CD1c-positive myeloid dendritic cell (primary cell): Measurements from ENCODE around the gene MAPKAP1.
A peak's percentile ranks its signal among the peaks of the same experiment; 100 is the strongest.
"Not testable (repeated sequence)": the region's sequence is repeated elsewhere in the genome, so short reads cannot be mapped to it uniquely, and the experiment has no call there.

Source experiments
- DNase-seq: peaks from one replicate; pipeline ENCODE4 v3.0.0-alpha.2; 2016; ENCODE audit errors: extremely low spot score

Gene MAPKAP1

DNA sequence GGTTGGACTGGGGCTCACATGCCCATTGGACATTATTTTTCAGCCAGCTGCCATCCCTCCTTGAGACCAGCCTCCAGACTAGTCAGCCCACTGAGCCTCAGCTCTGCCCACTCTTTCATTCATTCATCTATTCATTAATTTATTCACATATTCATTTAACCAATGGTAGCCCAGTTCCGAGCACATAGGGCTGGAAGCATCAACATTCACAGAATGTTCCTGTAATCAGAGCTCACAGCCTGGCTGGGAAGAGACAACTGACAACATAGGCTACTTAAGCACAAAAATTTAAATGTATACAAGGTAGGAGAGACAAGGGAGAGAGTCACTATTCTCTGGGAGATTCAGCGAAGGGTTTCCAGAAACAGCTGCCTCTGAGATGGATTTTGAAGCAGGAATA lies 23.2 kb upstream of the MAPKAP1 start:
- no peak for DNase-seq

DNA sequence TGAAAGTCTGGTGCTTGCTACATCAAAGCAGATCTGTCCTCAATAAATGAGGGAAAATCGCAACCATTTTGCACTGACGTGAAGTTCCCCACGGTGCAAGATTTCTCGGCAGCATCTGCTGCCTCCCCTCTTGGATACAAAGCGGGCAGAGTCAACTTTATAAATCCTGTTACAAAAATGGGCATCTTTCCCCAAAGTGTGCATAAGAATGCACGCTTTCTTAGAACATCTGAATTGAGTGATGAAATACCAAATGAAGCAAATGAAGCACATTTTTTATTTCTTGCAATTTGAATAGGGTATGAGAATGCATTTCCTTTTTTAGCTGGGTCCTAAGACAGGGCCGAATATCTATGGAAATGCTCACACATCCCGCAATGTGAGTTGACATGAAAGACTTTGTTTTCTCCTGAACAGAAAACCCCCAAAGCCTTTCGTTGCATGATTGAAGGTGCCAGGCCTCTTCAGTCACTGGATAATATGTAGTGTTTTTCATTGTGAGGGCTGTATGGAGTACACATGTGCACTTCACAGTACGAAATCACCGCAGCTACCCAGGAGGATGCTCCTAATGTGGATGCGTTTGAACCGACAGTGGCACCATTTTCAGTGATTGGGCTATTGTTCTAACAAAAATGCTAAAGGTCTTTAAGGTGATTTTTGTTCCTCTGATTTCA lies 19.6 kb upstream of the MAPKAP1 start:
- no peak for DNase-seq

DNA sequence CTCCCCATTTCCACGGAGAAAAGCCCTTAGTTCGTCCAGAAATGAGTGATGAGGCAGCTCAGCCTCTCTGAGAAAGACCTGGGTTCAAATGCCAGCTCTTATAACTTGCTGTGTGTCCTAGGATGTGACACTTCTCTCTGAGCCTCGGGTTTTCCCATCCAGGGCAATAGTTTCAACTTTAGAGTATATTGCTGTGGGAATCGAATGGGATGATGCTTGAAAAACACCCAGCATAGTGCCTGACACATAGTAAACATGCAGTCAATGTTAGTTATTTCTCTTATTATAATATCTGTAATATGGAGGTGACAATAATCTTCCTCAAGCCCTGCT lies 430 bp upstream of the MAPKAP1 start:
- no peak for DNase-seq

DNA sequence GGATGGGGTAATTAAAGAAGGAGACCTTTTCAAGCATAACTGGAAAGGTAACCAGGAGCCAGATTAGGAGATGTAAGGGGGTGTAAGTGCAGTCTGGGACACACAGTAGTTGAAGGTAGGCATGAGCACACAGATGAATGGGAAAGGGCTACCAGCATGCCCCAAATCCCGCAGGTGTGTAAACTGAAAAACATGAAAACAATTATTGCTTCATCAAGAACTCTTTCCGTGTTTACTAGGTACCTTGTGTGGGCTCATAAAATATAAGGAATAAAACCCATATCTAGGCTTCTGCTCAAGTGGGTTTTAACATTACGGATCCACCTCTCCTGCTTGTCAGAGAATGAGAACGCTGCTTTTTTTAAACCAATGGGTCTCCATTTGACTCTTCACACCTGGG lies 1.1 kb downstream of the MAPKAP1 start:
- DNase-seq = no peak

DNA sequence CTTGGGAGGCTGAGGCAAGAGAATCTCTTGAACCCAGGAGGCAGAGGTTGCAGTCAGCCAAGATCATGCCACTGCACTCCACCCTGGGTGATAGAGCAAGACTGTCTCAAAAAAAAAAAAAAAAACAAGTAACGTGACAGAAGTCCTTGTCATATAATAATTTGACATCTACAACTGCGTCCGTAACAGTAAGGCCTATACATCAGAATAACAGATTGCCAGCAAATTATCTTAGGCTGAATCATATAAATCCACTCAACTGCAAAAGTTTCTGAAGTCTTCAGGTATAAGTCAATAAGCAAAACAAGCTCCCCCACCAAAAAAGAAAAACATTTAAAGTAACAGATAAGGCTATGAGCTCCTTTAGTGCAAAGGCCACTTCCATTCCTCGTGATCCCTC lies 3.3 kb downstream of the MAPKAP1 start:
- DNase-seq = no peak

DNA sequence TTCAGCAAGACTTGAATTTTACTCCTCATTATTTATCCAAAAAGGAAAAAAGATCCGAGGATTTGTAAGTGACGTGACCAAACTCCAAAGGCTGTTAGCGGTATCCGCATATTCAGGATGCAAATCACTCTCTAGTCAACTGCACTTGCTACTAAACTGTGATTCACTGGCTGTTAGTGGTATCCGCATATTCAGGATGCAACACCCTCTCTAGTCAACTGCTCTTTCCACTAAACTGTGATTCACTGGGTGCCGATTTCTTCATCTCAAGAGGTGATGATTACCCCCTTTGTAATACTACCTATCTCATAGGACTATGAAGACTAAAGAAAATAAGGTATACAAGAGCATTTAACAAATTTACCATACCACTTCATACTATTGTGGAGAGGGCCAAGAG lies 5.7 kb downstream of the MAPKAP1 start:
- DNase-seq = no peak

DNA sequence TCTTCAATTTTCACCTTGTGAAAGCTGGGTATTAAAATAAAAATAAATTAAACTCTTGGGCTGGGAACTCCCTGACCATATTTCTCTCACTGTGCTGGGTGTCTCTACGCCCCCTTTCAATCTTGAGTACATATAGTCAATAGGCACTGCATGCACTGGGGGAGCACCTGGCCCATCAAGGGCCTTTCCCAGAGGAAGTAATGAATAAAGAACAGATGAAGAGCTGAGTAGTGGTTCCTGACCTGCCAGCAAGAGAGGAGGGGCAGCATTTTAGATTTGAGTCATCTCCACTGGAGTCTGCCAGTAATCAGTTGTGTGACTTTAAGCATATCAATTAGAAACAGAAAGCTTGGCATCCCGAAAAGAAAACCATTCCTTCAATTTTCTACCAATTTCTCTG lies 6.2 kb downstream of the MAPKAP1 start:
- no peak for DNase-seq

DNA sequence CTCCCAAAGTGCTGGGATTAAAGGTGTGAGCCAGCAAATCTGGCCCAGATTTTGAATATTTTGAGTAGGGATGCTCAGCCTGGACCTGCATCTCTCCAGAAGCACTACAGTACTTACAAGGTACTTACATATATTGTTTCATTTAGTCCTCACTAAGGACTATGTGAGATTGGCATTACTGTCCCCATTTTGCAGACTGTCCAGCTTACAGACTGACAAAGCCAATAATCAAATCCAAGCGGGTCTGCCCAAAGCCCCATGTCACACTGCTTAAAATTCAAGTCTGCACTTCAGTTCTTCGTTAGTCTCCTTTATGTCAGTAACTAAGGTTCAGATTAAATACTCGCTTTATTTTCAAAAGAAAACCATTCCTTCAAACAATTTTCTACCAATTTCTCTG lies 7.1 kb downstream of the MAPKAP1 start:
- no peak for DNase-seq

DNA sequence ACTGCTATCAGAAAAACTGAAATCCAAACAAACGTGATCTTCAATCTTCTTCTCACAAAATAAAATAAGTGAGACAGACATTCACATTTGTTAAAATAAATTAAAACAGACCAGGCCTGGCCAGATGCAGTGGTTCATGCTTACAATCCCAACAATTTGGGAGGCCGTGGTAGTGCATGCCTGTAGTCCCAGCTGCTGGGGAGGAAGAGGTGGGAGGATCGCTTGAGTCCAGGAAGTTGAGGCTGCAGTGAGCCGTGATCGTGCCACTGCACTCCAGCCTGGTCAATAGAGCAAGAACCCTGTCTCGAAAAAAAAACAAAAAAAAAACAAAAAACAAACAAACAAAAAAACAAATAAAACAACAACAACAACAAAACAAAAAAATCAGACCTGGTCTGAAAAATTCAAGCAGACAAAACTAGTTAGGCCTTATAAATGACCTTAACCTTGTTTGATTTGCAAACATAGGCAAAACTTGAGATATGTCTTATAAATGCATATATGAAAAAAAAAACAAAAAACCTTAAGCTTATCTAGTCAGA lies 10.8 kb downstream of the MAPKAP1 start:
- no peak for DNase-seq

DNA sequence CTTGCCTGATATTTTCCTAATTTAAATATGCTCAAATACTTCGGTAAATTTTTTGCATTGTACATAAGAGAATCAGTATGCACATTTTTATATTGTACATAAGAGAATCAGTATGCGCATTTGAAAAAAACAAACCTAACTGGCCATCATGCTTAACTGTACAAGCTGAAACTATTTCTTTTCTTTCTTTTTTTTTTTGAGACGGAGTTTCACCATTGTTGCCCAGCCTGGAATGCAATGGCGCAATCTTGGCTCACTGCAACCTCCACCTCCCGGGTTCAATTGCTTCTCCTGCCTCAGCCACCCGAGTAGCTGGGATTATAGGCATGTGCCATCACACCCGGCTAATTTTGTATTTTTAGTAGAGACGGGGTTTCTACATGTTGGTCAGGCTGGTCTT lies 11.5 kb downstream of the MAPKAP1 start:
- DNase-seq = not testable (repeated sequence)

DNA sequence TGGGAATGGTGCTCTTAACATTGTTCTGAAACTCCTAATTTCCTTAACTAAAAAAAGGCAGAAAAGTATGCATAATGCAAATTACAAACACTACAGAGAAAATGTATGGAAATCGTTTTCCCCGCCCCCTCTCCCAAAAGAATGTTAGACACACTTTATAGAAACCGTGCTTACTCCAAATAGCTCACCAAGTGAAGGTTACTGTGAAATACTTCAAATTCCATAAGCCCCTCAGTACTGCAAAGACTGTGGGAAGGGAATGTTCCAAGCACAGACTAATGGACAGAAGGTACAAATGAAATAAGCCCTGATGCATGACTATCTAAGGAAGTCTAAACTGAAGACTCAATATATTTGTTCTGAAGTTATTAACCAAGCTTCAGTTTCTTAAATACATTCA lies 12.5 kb downstream of the MAPKAP1 start:
- DNase-seq = no peak

DNA sequence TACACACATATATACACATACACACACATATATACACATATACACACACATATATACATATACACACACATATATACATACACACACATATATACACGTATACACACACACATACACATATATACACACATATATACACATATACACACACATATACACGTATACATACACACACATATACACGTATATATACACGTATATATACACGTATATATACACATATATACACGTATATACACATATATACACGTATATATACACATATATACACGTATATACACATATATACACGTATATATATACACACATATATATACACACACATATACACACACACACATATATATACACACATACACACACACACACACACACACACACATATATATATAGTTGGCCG lies 13.5 kb downstream of the MAPKAP1 start:
- not testable (repeated sequence) for DNase-seq

DNA sequence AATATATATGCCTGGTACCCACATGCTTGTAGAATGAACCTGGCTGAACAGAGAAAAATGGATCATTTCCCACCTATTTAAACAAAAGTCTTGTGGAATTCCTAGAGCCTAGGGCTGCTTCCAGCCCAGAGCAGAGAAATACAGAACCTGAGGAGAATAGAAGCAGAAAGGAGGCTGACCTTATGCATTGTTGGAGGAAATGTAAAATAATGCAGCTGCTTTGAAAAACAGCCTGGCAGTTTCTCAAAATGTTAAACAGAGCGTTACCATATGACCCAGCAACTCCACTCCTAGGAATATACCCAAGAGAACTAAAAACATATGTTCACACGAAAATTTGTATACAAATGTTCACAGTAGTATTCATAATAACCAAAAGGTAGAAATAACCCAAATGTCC lies 15.1 kb downstream of the MAPKAP1 start:
- no peak for DNase-seq

DNA sequence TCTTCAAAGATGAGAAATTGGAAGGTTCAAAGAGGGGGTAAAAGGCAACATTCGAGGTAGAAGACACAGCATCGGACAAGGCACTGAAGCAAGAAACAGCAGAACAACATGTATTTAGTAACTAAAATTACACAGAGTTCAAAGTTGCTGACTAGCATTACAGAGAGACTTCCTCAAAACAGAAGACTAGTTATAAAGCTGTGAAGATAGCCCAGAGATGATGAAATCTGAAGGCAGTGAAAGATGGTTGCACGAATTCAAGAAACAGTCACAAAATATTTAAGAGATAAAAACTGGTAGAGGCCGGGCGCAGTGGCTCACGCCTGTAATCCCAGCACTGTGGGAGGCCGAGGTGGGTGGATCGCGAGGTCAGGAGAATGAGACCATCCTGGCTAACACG lies 16.3 kb downstream of the MAPKAP1 start:
- peak; percentile 65 for DNase-seq

DNA sequence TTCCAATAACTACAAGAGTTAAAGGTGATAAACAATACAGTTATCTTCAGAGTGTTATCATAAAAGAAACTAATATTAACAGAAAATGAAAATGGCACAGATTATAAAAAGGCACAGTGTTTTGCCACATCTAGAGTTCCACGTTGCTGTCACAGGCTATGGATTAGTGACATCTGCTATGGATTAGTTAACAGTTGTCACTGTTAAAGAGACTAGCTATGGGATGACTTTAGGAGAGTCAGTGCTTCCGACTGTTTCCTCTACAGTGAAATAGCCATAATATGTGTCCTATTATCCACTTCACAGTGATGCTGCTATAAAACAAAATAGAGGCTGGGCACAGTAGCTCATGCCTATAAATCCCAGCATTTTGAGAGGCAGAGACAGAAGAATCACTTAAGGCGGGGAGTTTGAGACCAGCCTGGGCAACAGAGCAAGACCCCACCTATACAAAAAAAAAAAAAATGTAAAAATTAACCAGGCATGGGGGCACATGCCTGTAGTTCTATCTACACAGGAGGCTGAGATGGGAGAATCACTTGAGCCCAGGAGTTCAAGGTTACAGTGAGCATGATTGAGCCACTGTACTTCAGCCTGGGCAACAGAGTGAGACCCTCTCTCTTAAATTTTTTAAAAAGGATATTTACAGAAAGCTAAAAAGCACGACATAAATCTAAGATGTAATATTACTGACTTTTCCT lies 19.7 kb downstream of the MAPKAP1 start:
- no peak for DNase-seq

DNA sequence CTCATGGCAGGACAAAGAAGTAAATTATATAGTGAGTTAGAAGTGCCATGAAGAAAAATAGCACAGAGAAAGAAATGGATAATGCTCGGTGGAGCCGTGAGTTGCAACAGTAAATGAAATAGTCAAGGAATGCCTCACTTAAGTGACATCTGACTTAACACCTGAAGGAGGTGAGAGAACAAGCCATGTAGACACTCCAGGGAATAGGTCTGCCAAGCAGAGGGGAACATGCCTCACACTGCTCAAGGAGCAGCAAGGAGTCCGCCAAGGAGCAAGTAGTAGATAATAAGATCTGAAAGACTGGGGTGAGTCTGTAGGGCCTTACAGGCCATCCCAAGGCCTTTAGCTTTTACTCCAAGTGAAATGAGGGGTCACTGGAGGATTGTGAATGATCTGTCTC lies 21.8 kb downstream of the MAPKAP1 start:
- DNase-seq = no peak

DNA sequence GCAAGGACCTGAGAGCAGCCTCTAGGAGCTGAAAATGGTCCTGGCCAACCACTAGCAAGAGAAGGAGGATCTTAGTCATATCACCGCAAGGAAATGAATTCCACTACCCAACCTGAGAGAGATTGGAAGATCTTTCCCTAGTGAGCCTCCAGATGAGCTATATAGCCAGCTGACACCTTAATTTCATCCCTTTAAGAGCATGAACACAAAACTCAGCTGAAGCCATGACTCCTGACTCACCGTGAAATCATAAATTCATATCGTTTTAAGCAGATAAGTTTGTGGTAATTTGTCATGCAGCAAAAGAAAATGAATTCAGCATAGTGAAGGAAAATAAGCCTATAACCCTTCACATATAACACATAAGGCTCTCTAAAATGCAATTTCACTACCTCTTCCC lies 23.5 kb downstream of the MAPKAP1 start:
- no peak for DNase-seq

DNA sequence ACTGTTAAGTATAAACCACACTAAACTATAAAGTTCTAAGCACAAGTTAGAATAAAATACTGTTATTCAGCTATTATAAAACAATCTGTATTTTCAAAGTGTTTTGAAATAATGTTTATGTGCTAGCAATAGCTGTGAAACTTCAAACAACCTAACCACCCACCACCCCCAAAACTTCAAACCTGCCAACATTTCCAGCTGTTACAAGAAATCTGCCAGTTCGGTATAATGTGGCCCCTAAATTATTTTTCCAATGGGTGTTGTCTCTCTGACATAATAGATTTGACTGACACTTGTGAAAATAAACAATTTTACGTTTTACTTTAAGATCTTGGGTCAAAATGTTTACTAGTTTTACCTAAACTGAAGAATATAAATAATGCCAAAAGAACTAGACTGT lies 24.7 kb downstream of the MAPKAP1 start:
- no peak for DNase-seq

DNA sequence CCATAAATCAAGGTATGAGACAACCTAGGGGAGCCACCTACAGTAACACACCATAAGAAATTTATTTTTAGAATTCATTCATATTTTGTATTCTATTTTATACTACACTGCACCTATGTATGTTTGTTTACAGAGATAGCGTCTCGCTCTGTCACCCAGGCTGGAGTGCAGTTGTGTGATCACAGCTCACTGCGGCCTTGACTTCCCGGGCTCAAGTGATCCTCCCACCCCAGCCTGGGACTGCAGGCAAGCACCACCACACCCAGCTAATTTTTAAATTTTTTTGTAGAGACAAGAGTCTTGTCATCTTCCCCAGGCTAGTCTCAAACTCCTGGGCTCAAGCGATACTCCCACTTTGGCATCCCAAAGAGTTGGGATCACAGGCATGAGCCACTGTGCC lies 25.4 kb downstream of the MAPKAP1 start:
- no peak for DNase-seq

DNA sequence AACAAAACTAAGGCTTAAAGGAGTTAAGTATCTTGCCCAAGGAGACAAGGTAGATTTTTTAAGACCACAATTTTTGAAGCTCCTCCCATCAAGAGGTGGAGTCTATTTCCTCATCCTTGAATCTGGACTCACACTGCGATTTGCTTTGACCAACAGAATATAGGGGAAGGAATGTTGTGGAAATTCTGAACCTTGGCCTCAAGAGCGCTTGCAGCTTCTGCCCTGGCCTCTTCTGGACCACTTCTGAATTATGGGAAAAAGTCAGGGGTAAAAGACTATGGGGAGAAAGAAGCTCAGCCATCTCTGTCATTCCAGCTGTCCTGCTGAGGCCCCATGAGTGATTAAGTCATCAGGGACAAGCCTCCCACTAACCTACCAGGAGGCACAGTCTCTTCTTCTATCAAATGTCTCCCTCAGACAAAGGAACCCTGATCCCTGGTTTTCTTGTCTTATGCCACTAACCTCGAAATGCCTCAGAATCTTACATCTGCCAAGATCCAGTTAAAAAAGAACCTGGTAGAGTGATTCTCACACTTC lies 25.9 kb downstream of the MAPKAP1 start:
- no peak for DNase-seq

DNA sequence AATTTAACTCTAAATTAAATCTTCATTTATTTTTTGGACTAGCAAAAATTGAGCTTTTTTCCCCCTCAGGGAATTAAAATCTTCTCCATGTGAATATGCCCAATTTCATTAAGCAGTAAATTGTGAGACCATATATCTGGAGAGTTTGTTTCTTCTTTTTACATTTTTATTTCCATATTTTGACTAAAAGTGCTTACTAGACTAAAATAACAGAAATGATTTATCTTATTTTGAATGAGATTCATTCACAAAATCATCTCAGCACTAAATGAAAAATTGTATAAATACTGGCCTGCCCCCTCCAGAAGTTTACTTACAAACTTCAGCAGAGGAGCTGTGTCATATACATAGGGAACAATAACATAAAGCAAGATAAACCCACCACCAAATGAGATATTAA lies 26.6 kb downstream of the MAPKAP1 start:
- DNase-seq = no peak

DNA sequence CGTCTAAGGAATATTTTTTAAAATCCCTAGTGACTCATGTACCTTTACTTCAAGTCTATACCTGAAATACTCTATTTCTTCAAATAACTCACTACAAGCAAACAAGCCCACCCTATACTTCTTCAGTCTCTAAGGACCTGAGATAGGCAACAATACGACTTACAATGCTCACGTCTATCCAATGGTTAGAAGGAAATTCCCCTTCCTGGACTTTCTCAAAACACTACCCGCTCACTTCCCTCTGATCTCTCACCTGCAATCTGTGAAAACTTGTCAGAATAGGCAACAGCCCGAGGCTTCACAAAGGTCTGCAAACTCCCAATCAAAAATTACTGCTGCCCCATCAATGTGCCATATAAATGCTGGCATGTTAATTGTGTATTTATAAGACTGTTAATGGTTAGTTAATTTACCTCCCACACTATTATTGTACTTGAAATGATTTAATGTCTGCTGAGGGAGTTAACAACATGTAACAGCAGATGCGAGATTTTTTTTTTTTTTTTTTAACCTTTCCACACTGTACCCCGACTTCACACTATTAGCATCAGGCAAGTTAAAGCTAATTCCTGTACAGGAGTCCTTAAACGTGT lies 27.3 kb downstream of the MAPKAP1 start:
- no peak for DNase-seq
